HEK293 (cell line): ENCODE results near the gene ANKRD13D.

Source experiments
- BCL11B ChIP-seq: fragments of 450-650 bp; formaldehyde crosslinking; IDR thresholded peaks from 2 replicates; pipeline ENCODE4 v1.5.1; 2016; ENCODE audit warnings: low read depth, missing biosample characterization, missing genetic modification characterization
- ZBTB11 ChIP-seq: fragments of 450-650 bp; formaldehyde crosslinking; conservative IDR thresholded peaks from 2 replicates; pipeline ENCODE4 v1.5.1; 2016; ENCODE audit warnings: low read depth, missing biosample characterization, missing genetic modification characterization
- ZBTB8A ChIP-seq: fragments of 450-650 bp; formaldehyde crosslinking; IDR thresholded peaks from 2 replicates; pipeline ENCODE4 v1.5.1; 2016; ENCODE audit warnings: missing biosample characterization, missing genetic modification characterization
- ZFP37 ChIP-seq: fragments of 450-650 bp; formaldehyde crosslinking; IDR thresholded peaks from 2 replicates; pipeline ENCODE4 v1.5.1; 2016; ENCODE audit warnings: missing biosample characterization, missing genetic modification characterization
- ZNF132 ChIP-seq: fragments of 450-650 bp; formaldehyde crosslinking; IDR thresholded peaks from 2 replicates; pipeline ENCODE4 v1.5.1; 2017; ENCODE audit warnings: missing biosample characterization, missing genetic modification characterization, borderline replicate concordance
- ZNF133 ChIP-seq: fragments of 450-650 bp; formaldehyde crosslinking; IDR thresholded peaks from 2 replicates; pipeline ENCODE4 v1.5.1; 2016; ENCODE audit warnings: missing biosample characterization, missing genetic modification characterization
- ZNF157 ChIP-seq: fragments of 450-650 bp; formaldehyde crosslinking; IDR thresholded peaks from 2 replicates; pipeline ENCODE4 v1.5.1; 2016; ENCODE audit warnings: missing biosample characterization, missing genetic modification characterization
- ZNF48 ChIP-seq: fragments of 450-650 bp; formaldehyde crosslinking; IDR thresholded peaks from 2 replicates; pipeline ENCODE4 v1.5.1; 2016; ENCODE audit warnings: missing biosample characterization, missing genetic modification characterization
- ZNF530 ChIP-seq: fragments of 450-650 bp; formaldehyde crosslinking; IDR thresholded peaks from 2 replicates; pipeline ENCODE4 v1.5.1; 2016; ENCODE audit warnings: low read depth, missing biosample characterization, missing genetic modification characterization
- ZNF624 ChIP-seq: fragments of 450-650 bp; formaldehyde crosslinking; IDR thresholded peaks from 2 replicates; pipeline ENCODE4 v1.5.1; 2017; ENCODE audit warnings: missing biosample characterization, missing genetic modification characterization
- ZNF629 ChIP-seq: fragments of 450-650 bp; formaldehyde crosslinking; IDR thresholded peaks from 2 replicates; pipeline ENCODE4 v1.5.1; 2017; ENCODE audit warnings: missing biosample characterization, missing genetic modification characterization
- ZNF658 ChIP-seq: fragments of 450-650 bp; formaldehyde crosslinking; IDR thresholded peaks from 2 replicates; pipeline ENCODE4; 2016; ENCODE audit warnings: missing biosample characterization, missing genetic modification characterization
- ZNF670 ChIP-seq: fragments of 450-650 bp; formaldehyde crosslinking; IDR thresholded peaks from 2 replicates; pipeline ENCODE4 v1.5.1; 2016; ENCODE audit warnings: missing biosample characterization, missing genetic modification characterization, low read depth
- ZNF837 ChIP-seq: fragments of 450-650 bp; formaldehyde crosslinking; IDR thresholded peaks from 2 replicates; pipeline ENCODE4 v1.5.1; 2016; ENCODE audit warnings: missing biosample characterization, missing genetic modification characterization
- ZNF843 ChIP-seq: fragments of 450-650 bp; formaldehyde crosslinking; IDR thresholded peaks from 2 replicates; pipeline ENCODE4 v1.5.1; 2016; ENCODE audit warnings: missing biosample characterization, missing genetic modification characterization
- ZSCAN18 ChIP-seq: fragments of 450-650 bp; formaldehyde crosslinking; IDR thresholded peaks from 2 replicates; pipeline ENCODE4 v1.5.1; 2016; ENCODE audit warnings: missing biosample characterization, missing genetic modification characterization
- TF ChIP-seq, protein P1 (sequence below): fragments of 450-650 bp; formaldehyde crosslinking; optimal IDR thresholded peaks from 2 replicates; pipeline ENCODE3; 2016; ENCODE audit warnings: missing biosample characterization, mild to moderate bottlenecking, missing genetic modification characterization
- TF ChIP-seq, protein P2 (sequence below): fragments of 450-650 bp; formaldehyde crosslinking; IDR thresholded peaks from 2 replicates; pipeline ENCODE4 v1.5.1; 2017; ENCODE audit warnings: missing biosample characterization, mild to moderate bottlenecking, missing genetic modification characterization, moderate library complexity
- TF ChIP-seq, protein P3 (sequence below): fragments of 450-650 bp; formaldehyde crosslinking; IDR thresholded peaks from 2 replicates; pipeline ENCODE4 v1.5.1; 2016; ENCODE audit warnings: missing biosample characterization, missing genetic modification characterization

Gene ANKRD13D

DNA sequence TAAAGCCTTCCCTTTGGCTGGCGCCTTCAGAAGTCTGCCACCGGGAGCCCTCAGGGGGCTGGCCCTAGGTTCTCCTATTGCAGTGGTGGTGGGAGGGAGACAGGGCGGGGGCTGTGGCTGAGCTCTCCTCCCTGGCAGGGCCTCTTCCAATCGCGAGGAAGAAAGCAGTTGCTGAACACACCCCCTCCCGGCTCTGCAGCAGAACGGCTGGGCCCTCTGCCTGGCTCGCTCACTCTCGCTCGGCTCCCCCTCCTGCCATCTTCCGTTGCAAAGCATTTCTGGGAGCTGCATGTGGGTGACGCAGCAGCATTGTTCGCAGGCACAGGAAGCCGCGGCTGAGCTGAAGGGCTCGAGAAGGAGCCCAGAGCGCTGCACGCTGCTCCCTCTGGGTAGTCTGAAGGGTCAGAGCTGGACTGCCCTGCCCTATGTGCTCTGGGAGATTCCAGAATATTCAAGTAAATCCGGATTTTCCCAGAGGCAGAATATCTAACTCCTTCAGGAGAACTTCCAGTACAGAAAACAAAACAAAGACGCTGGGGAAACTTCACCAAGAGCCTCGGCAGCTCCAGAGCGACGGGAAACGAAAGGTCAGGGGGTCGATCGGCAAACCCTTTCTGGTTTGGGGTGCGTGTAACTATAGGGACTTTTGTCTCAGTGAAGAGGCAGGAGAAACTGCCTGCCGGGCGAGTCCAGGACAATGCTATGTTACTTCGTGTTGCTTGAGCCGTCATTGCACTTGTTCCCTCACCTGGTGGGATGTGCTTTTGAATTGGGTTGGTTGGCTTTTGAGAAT, 49.1 kb upstream of the ANKRD13D start (continued):
- TF ChIP-seq, protein P1, sequence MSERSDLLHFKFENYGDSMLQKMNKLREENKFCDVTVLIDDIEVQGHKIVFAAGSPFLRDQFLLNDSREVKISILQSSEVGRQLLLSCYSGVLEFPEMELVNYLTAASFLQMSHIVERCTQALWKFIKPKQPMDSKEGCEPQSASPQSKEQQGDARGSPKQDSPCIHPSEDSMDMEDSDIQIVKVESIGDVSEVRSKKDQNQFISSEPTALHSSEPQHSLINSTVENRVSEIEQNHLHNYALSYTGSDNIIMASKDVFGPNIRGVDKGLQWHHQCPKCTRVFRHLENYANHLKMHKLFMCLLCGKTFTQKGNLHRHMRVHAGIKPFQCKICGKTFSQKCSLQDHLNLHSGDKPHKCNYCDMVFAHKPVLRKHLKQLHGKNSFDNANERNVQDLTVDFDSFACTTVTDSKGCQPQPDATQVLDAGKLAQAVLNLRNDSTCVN (tag by site-specific recombination): no peak
- peak; percentile 74 for TF ChIP-seq ZNF629 (tag by site-specific recombination)
- no peak for TF ChIP-seq ZNF48
- no peak for TF ChIP-seq ZSCAN18
- TF ChIP-seq ZNF132: no peak
- no peak for TF ChIP-seq ZNF530 (tag by site-specific recombination)
- no peak for TF ChIP-seq BCL11B
- TF ChIP-seq ZNF843: no peak
- peak; percentile 37; the same call in 1 of the 2 replicates for TF ChIP-seq ZBTB11 (tag by site-specific recombination)
- TF ChIP-seq ZNF624 (tag by site-specific recombination): no peak
- no peak for TF ChIP-seq ZNF670 (tag by site-specific recombination)
- peak; percentile 78; the same call in 1 of the 2 replicates for TF ChIP-seq ZBTB8A
- no peak for TF ChIP-seq ZNF133
- no peak for TF ChIP-seq ZNF157
- TF ChIP-seq ZNF837 (tag by site-specific recombination): no peak
- no peak for TF ChIP-seq ZNF658
- TF ChIP-seq, protein P2, sequence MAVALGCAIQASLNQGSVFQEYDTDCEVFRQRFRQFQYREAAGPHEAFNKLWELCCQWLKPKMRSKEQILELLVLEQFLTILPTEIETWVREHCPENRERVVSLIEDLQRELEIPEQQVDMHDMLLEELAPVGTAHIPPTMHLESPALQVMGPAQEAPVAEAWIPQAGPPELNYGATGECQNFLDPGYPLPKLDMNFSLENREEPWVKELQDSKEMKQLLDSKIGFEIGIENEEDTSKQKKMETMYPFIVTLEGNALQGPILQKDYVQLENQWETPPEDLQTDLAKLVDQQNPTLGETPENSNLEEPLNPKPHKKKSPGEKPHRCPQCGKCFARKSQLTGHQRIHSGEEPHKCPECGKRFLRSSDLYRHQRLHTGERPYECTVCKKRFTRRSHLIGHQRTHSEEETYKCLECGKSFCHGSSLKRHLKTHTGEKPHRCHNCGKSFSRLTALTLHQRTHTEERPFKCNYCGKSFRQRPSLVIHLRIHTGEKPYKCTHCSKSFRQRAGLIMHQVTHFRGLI (tag by site-specific recombination): no peak
- TF ChIP-seq, protein P3, sequence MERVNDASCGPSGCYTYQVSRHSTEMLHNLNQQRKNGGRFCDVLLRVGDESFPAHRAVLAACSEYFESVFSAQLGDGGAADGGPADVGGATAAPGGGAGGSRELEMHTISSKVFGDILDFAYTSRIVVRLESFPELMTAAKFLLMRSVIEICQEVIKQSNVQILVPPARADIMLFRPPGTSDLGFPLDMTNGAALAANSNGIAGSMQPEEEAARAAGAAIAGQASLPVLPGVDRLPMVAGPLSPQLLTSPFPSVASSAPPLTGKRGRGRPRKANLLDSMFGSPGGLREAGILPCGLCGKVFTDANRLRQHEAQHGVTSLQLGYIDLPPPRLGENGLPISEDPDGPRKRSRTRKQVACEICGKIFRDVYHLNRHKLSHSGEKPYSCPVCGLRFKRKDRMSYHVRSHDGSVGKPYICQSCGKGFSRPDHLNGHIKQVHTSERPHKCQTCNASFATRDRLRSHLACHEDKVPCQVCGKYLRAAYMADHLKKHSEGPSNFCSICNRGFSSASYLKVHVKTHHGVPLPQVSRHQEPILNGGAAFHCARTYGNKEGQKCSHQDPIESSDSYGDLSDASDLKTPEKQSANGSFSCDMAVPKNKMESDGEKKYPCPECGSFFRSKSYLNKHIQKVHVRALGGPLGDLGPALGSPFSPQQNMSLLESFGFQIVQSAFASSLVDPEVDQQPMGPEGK (tag by site-specific recombination): peak; percentile 78
- no peak for TF ChIP-seq ZFP37 (tag by site-specific recombination)
- TF ChIP-seq, all 188 proteins: peak for 28
